T-cell (primary cell): Measurements from ENCODE around the gene MPIG6B. TPM values are rescaled to one million over a fixed set of nuclear protein-coding genes. Genes with fewer than 3 reads are reported as not detected.

ENCODE experiments used
- ATAC-seq, 4 experiments: fragments of 200-7000 bp in 3 of 4; fragments of 150-1000 bp in 1 of 4; cut with Tn5 transposase; replicated peaks in 1 of 4; 1 replicate in 3 of 4; 2 replicates in 1 of 4; pipeline ENCODE4 v1.10.0; 2021; ENCODE audit warnings: moderate library complexity in 3 of 4, mild to moderate bottlenecking in 2 of 4, moderate number of reproducible peaks in 1 of 4
- CTCF ChIA-PET, 2 donors: fragments of 300-600 bp; sonication (Branson Sonifier 250); formaldehyde crosslinking; loops; one replicate each; lab custom pipeline; 2022; ENCODE audit warnings: antibody characterized with exemption in 2 of 2; lab: Charles Lee
- POLR2A ChIA-PET, 2 donors: fragments of 300-600 bp; sonication (Branson Sonifier 250); formaldehyde crosslinking; loops; one replicate each; lab custom pipeline; 2022; ENCODE audit warnings: antibody characterized with exemption in 2 of 2; lab: Charles Lee
- DNase-seq, 35 experiments: peaks; one replicate each; pipeline versions ENCODE4 v3.0.0 to v3.0.0-alpha.2; 2013 to 2023
- H3K27ac ChIP-seq: one replicate; pipeline ENCODE4 v1.5.1; 2013; ENCODE audit warnings: low read length
- H3K27me3 ChIP-seq, 2 experiments: replicated peaks in 1 of 2; 1 replicate in 1 of 2; 2 replicates in 1 of 2; pipeline versions ENCODE4 v1.6.1 to v1.7.0; 2013; ENCODE audit warnings: low read length in 1 of 2, mixed read lengths in 1 of 2; ENCODE audit not compliant: control insufficient read depth in 2 of 2, insufficient read depth in 2 of 2; ENCODE audit errors: extremely low read depth in 1 of 2
- H3K36me3 ChIP-seq, 2 donors: 1 replicate in 1 of 2; 2 replicates in 1 of 2; pipeline versions ENCODE4 v1.6.1 to v1.7.0; 2013; ENCODE audit warnings: low read length in 1 of 2; ENCODE audit not compliant: control insufficient read depth in 2 of 2, insufficient read depth in 1 of 2; ENCODE audit errors: extremely low read depth in 1 of 2
- H3K4me1 ChIP-seq, 2 experiments: 1 replicate in 1 of 2; 2 replicates in 1 of 2; pipeline versions ENCODE4 v1.6.1 to v1.7.0; 2013; ENCODE audit warnings: low read length in 2 of 2, mixed read lengths in 1 of 2; ENCODE audit not compliant: insufficient read depth in 2 of 2, control insufficient read depth in 1 of 2; ENCODE audit errors: extremely low read depth in 1 of 2
- H3K4me3 ChIP-seq, 2 donors: 1 replicate in 1 of 2; 2 replicates in 1 of 2; pipeline versions ENCODE4 v1.5.1 to v1.7.0; 2013; ENCODE audit warnings: mild to moderate bottlenecking in 2 of 2, low read length in 1 of 2, moderate library complexity in 1 of 2; ENCODE audit not compliant: control insufficient read depth in 1 of 2; ENCODE audit errors: extremely low read depth in 1 of 2
- H3K9me3 ChIP-seq: 2 replicates; pipeline ENCODE4 v1.7.0; 2013
- H3K27ac Mint-ChIP-seq, 2 donors: one replicate each; pipeline ENCODE4 v1.8.0; 2020 to 2021; ENCODE audit warnings: mild to moderate bottlenecking in 2 of 2, mixed read lengths in 2 of 2
- H3K27me3 Mint-ChIP-seq, 2 donors: one replicate each; pipeline ENCODE4 v1.8.0; 2021 to 2022; ENCODE audit warnings: mixed read lengths in 2 of 2
- H3K36me3 Mint-ChIP-seq: one replicate; pipeline ENCODE4 v1.8.0; 2021; ENCODE audit warnings: mixed read lengths
- H3K4me1 Mint-ChIP-seq, 3 donors: one replicate each; pipeline ENCODE4 v1.8.0; 2020 to 2022; ENCODE audit warnings: mixed read lengths in 3 of 3, mild to moderate bottlenecking in 1 of 3
- H3K4me3 Mint-ChIP-seq, 3 donors: one replicate each; pipeline ENCODE4 v1.8.0; 2020 to 2022; ENCODE audit warnings: mild to moderate bottlenecking in 3 of 3, mixed read lengths in 3 of 3, moderate library complexity in 3 of 3
- H3K9me3 Mint-ChIP-seq, 3 donors: one replicate each; pipeline ENCODE4 v1.8.0; 2020 to 2022; ENCODE audit warnings: mixed read lengths in 3 of 3
- WGBS: methylation state at CpG from one replicate; pipeline ENCODE4 v1.1.5; 2013; ENCODE audit warnings: missing lambda C conversion rate; ENCODE audit not compliant: insufficient coverage; 5-methylcytosine and 5-hydroxymethylcytosine counted together
- total RNA-seq, 35 experiments: library from RNA in 6 of 35; stranded (reverse) in 6 of 35; fragments of 120-200 nt in 1 of 35; gene quantifications; one replicate each; pipeline versions ENCODE4 v1.2.1 to v1.2.4 and lab custom pipeline; 2013 to 2026

MPIG6B gene
- total RNA-seq, 5 donors from 2014 or later (not counting 1 experiment from before 2014, with no cell fraction given), result 0.26 to 2.6 (median 0.30) TPM

DNA sequence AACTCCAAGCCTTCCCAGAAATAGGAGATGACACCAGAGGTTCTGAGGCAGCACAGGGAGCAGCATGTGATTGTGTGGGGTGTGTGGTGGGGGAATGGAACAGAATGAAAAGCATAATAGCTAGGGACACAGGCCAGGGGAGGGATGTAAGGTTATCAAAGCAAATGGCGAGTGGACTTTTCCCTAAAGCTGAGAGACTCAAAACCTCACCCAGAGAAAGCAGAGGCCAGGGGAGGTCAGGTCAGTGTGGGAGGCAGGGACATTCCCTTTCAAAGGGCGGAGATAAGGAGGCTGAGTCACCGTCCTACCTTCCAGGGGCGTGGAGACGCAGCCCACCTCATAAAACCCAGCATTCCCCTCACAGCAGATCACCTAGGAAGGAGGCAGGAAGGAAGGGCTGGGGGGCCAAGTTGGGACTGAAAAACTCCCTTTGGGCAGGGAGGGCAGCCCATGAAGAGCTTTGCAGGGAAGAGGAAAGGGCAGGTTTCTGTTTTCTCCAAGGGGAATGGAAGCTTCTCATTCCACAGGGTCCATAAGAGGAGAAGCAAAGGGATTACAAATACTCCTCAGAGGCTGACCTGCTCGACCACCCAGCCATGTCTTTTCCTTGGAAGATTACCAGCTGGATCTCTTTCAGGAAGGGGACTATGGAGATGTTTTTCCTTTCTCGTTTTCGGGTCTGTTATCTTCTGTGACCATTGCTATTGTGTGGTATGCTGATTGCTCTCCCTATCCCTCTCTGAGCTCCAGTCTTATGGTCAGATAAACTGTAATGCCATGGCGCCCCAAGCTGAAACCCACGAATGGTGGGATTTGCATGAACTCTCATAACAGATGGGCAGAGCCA is 32.7 kb upstream of the MPIG6B start:
- peaks cover 54% of the 10 kb centered on the region for H3K36me3 Mint-ChIP-seq
- 100% methylated on average over 1 of the region's 10 CpGs for WGBS
- CTCF ChIA-PET, result interaction anchor here (0.5 to 1.0 kb wide), 5 partner anchors 12 to 432 kb away, joined by 3 to 5 read pairs (median 3); no protein-coding TSS in a partner anchor
- H3K36me3 ChIP-seq, result peaks cover 25 to 88% of the 10 kb centered on the region in 2 donors
- no peaks in the 10 kb centered on the region for H3K9me3 Mint-ChIP-seq
- POLR2A ChIA-PET, result interaction anchor here (0.5 to 0.6 kb wide), 4 partner anchors 67 to 1184 kb away, joined by 3 to 6 read pairs (median 4); no protein-coding TSS in a partner anchor
- H3K4me1 Mint-ChIP-seq, result no peaks in the 10 kb centered on the region
- H3K27ac Mint-ChIP-seq, result peak overlapping the region in 1 of 2 donors; percentile 43
- no peak overlapping the region for H3K4me3 ChIP-seq
- no peak overlapping the region for H3K4me3 Mint-ChIP-seq
- H3K27me3 ChIP-seq, result no peaks in the 10 kb centered on the region
- ATAC-seq (no peak), DNase-seq (no peak)
- no peaks in the 10 kb centered on the region for H3K27me3 Mint-ChIP-seq
- H3K27ac ChIP-seq, result no peak overlapping the region
- no peaks in the 10 kb centered on the region for H3K4me1 ChIP-seq
- no peaks in the 10 kb centered on the region for H3K9me3 ChIP-seq

DNA sequence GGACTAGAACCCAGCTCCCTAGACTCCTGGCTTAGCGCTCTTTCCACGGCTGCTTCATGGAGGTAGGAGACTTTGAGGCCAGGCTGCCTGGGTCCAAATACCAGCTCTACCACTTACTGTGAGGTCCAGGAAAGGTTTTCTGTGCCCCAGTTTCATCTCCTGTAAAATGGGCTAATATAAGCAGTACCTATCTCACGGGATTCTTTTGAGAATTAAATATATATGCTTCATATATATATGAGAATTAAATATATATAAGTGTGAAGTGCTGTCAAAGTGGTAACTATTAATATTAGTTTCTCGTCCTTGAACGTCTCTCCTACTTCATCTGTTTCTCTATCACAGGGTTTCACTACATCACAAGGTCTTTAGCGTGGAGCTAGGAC is 32.1 kb upstream of the MPIG6B start:
- WGBS, result 95% methylated on average over 3 of the region's 6 CpGs
- no peaks in the 10 kb centered on the region for H3K27me3 Mint-ChIP-seq
- POLR2A ChIA-PET, result interaction anchor here (0.5 to 0.6 kb wide), 3 partner anchors 162 to 1185 kb away, joined by 3 to 6 read pairs (median 4); no protein-coding TSS in a partner anchor

DNA sequence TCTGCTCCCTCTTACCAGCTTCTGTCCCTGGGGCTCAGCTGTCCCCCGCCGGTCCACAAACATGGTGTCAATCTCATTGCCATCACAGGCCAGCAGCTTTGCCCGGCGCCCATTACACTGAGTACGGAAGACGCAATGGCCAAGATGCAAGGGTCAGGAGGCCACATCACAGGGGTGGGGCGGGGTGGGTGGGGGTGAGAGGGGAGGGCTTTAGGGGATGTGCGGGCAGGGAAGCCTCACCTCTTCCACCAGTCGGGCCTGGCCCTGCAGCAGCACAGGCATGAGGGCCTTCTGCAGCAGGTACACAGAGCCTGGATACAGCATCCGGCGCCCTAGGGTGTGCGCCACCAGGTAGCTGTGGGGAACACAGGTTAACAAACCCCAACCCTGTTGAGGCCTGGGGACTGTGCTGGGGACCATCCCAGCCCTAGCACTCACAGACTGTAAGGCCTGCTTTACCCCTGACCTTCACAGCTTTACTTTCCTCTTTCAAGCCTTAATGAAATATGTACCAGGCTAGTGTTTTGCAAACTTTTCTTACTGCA is 31.5 kb upstream of the MPIG6B start:
- H3K36me3 ChIP-seq, result peaks cover 27 to 87% of the 10 kb centered on the region in 2 donors
- H3K4me3 ChIP-seq, result no peak overlapping the region
- H3K27ac Mint-ChIP-seq, result no peak overlapping the region
- ChIA-PET CTCF (no interaction called here), POLR2A (no interaction called here)
- no peaks in the 10 kb centered on the region for H3K27me3 ChIP-seq
- peaks cover 48% of the 10 kb centered on the region for H3K36me3 Mint-ChIP-seq
- ATAC-seq (no peak), DNase-seq (no peak)
- no peaks in the 10 kb centered on the region for H3K27me3 Mint-ChIP-seq
- H3K9me3 Mint-ChIP-seq, result no peaks in the 10 kb centered on the region
- 100% methylated on average over 7 of the region's 12 CpGs for WGBS
- H3K4me3 Mint-ChIP-seq, result no peak overlapping the region
- H3K4me1 ChIP-seq, result no peaks in the 10 kb centered on the region
- no peaks in the 10 kb centered on the region for H3K4me1 Mint-ChIP-seq
- H3K9me3 ChIP-seq, result no peaks in the 10 kb centered on the region
- H3K27ac ChIP-seq, result no peak overlapping the region

More for the DNA sequence above, 32.1 kb upstream of the MPIG6B start:
- H3K4me1 ChIP-seq, result no peaks in the 10 kb centered on the region
- H3K27ac ChIP-seq, result no peak overlapping the region
- no peaks in the 10 kb centered on the region for H3K9me3 ChIP-seq
- Mint-ChIP-seq H3K9me3 (no peaks in the 10 kb centered on the region), H3K4me3 (no peak overlapping the region), H3K4me1 (no peaks in the 10 kb centered on the region), H3K36me3 (peaks cover 54% of the 10 kb centered on the region), H3K27ac (no peak overlapping the region)
- ATAC-seq (no peak), DNase-seq (no peak)
- CTCF ChIA-PET, result interaction anchor here (0.5 to 1.0 kb wide), 4 partner anchors 11 to 431 kb away, joined by 3 to 5 read pairs (median 3); no protein-coding TSS in a partner anchor
- H3K36me3 ChIP-seq, result peaks cover 25 to 87% of the 10 kb centered on the region in 2 donors
- H3K27me3 ChIP-seq, result no peaks in the 10 kb centered on the region
- H3K4me3 ChIP-seq, result no peak overlapping the region

DNA sequence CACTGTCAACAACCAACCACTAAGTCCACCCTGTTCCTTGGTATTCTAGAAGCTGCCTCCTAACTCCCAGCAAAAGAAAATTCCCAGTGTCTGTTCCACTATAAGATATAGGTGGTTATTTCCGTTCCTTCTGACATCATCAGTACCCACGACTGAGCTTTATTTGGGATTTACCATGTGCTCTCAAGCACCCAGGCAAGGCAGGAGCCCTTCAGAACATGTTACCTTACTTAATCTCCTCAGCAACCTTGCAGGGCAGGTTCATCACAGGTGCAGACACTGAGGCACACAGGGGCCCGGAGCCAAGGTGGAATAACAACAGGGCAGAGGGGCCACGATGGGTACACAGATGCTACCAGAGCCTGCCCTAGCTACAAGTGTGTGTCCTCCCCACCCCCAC is 30.8 kb upstream of the MPIG6B start:
- Mint-ChIP-seq H3K27me3 (no peaks in the 10 kb centered on the region), H3K4me3 (no peak overlapping the region), H3K9me3 (no peaks in the 10 kb centered on the region), H3K27ac (peak overlapping the region in 1 of 2 donors; percentile 64), H3K36me3 (peaks cover 47% of the 10 kb centered on the region), H3K4me1 (peaks cover 2 to 3% (median 2%) of the 10 kb centered on the region in 3 donors)
- H3K27me3 ChIP-seq, result no peaks in the 10 kb centered on the region
- ChIA-PET POLR2A (no interaction called here), CTCF (no interaction called here)
- DNase-seq (no peak), ATAC-seq (no peak)
- no peaks in the 10 kb centered on the region for H3K4me1 ChIP-seq
- no peaks in the 10 kb centered on the region for H3K9me3 ChIP-seq
- 100% methylated on average over 2 of the region's 4 CpGs for WGBS
- no peak overlapping the region for H3K27ac ChIP-seq
- H3K36me3 ChIP-seq, result peaks cover 26 to 85% of the 10 kb centered on the region in 2 donors
- no peak overlapping the region for H3K4me3 ChIP-seq

DNA sequence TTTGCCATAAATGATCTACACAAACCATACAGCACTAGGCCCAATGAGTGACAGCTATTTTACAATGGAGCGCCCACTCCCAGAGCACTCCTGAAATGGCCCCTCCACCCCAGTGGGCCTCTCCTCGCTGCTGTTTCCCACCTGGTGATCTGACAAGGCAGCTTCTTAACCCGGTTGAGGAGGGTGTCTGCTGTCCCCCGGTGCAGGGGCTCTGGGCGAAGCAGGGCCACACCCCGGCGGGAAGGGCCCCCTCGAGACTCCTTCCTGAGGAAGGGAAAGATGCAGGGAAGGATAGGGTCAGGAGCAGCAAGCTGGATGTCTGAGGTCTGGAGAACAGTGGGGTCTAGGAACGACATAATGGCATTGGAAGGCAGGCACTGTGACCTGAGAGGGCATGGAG is 30.3 kb upstream of the MPIG6B start:
- Histone ChIP-seq H3K9me3 (no peaks in the 10 kb centered on the region), H3K27me3 (no peaks in the 10 kb centered on the region), H3K4me3 (no peak overlapping the region), H3K4me1 (no peaks in the 10 kb centered on the region), H3K36me3 (peaks cover 26 to 85% of the 10 kb centered on the region in 2 donors), H3K27ac (no peak overlapping the region)
- Mint-ChIP-seq H3K9me3 (no peaks in the 10 kb centered on the region), H3K4me1 (peaks cover 8% of the 10 kb centered on the region in 3 donors), H3K4me3 (no peak overlapping the region), H3K27me3 (no peaks in the 10 kb centered on the region), H3K36me3 (peaks cover 48% of the 10 kb centered on the region), H3K27ac (peak overlapping the region in 1 of 2 donors; percentile 44)
- ChIA-PET POLR2A (no interaction called here), CTCF (interaction anchor here in 1 of 2 donors (0.6 kb wide), 1 partner anchor 597 kb away, joined by 4 read pairs; no protein-coding TSS in a partner anchor)
- no peak for DNase-seq
- no peak for ATAC-seq
- 93% methylated on average over 9 of the region's 9 CpGs for WGBS

DNA sequence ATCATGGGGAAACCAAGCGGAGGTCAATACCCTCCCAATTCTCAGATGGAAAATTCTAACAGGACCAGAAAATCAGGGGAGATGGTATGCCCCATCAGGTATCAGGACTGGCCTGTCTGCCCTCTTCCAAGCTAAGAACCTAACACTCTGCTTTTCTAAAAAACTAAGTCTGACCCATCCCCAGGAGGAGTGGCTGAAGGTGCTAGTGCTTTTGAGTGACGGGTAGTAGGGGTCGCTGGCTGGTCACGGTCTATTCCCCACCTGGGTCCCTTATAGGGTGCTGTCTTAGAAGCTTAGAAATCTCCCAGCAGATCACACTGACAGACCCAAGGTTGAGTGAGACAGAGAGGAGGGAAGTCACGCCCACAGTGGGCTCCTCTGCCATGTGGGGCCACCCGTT is 29.6 kb upstream of the MPIG6B start:
- peaks cover 10 to 12% (median 10%) of the 10 kb centered on the region in 3 donors for H3K4me1 Mint-ChIP-seq
- Histone ChIP-seq H3K27me3 (no peaks in the 10 kb centered on the region), H3K36me3 (peaks cover 26 to 79% of the 10 kb centered on the region in 2 donors), H3K9me3 (no peaks in the 10 kb centered on the region), H3K27ac (no peak overlapping the region), H3K4me1 (no peaks in the 10 kb centered on the region), H3K4me3 (no peak overlapping the region)
- H3K4me3 Mint-ChIP-seq, result no peak overlapping the region
- ChIA-PET POLR2A (no interaction called here), CTCF (interaction anchor here in 1 of 2 donors (0.5 to 0.6 kb wide), 2 partner anchors 424 to 598 kb away, joined by 3 to 4 read pairs; no protein-coding TSS in a partner anchor)
- no peak for ATAC-seq
- H3K9me3 Mint-ChIP-seq, result no peaks in the 10 kb centered on the region
- no peaks in the 10 kb centered on the region for H3K27me3 Mint-ChIP-seq
- H3K27ac Mint-ChIP-seq, result peak overlapping the region in 1 of 2 donors; percentile 44
- WGBS, result no CpG with 5 or more reads among the region's 6 CpGs
- no peak for DNase-seq
- peaks cover 48% of the 10 kb centered on the region for H3K36me3 Mint-ChIP-seq
